ENCODE data around the gene PRKCZ.

- TF ChIP-seq CTCF (conservative IDR thresholded peaks at IDR 0.05; ENCODE audit: low read depth in 2 of 2) (no peak), REST (IDR thresholded peaks at IDR 0.05; ENCODE audit: unreplicated experiment) (no peak)
Observed at GRCh38 chr1:2203671-2204414, 153.6 kb downstream of the PRKCZ start.
